SW 1271 (cell line): Measurements from ENCODE around the gene SNCAIP.
"Not testable (repeated sequence)": the region's sequence is repeated elsewhere in the genome, so short reads cannot be mapped to it uniquely, and the experiment has no call there.

ENCODE experiments used
- DNase-seq, 2 experiments: peaks; one replicate each; lab custom pipeline; 2025; lab: John Stamatoyannopoulos, UW

SNCAIP gene

DNA sequence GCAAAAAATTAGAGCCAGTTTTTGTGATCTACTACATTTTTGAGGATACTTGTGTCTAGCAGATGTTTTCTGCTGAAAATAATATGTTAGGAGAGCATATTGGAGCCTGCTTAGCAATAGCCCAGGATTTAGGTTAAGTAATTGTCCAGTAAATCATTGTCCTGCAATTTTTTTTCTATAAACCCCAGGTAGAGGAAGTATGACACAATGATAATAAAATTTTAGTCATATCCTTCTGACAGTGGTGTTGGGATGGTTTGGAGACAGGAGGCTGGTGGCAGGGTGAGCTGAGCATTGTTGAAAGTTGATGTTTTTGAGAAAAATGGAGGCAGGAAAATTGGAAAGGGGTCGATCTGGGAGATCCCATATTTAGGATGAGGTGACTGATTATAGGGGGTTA lies 3.5 kb downstream of the SNCAIP start:
- DNase-seq: no peak

DNA sequence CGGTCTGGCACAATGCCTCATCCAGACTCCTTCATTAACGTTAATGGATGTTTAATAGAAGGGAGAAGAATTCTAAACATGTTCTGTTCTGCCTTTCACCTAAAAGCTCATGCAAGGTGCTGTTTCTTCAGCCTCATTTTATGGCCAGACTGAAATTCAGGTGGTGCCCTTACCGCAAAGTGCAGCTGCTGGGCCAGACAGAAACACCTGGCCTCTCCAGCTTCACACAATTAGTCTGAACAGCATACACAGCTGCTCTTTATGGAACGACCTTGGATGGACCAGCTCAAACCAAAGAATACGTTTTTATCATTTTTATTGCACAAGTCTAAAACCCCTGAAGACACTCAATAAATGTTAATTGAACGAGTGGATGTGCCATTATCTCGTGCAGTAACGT lies 4.6 kb downstream of the SNCAIP start:
- no peak for DNase-seq

DNA sequence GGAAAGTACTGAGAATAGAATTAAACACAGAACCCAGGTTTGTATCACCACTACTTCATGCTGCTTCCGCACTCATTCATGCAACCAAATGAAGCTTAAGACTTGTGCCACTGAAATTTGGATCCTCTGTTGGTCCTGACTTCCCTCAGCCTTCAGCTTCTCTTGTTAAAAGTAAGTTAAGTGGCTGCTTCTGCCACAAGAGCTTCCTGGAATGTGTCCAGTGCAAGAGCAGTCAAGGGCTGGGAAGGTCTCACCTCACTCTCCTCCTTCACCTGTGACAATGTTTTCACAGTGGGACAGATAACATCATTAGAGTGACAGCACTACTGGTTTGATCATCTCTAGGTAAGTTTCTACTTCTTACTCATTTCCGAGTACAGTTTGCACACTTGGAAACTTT lies 7.9 kb downstream of the SNCAIP start:
- no peak for DNase-seq

DNA sequence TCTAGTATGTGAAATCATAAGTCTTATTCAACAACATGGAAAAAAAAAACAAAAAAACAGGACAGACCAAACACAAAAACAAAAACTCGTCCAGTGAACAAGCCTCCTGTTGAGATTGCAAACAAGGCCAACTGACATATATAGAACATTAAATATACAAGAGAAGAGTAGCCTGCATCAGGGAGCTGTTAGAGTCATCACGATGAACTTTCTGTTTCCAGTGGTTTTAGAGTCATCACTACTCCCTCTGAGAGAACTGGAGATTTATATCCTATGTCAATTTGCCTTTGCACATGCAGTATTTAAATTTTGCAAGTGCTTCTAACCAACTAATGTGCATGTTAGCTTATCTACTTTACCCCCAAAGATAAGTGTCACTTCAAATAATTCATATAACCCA lies 9.9 kb downstream of the SNCAIP start:
- no peak for DNase-seq

DNA sequence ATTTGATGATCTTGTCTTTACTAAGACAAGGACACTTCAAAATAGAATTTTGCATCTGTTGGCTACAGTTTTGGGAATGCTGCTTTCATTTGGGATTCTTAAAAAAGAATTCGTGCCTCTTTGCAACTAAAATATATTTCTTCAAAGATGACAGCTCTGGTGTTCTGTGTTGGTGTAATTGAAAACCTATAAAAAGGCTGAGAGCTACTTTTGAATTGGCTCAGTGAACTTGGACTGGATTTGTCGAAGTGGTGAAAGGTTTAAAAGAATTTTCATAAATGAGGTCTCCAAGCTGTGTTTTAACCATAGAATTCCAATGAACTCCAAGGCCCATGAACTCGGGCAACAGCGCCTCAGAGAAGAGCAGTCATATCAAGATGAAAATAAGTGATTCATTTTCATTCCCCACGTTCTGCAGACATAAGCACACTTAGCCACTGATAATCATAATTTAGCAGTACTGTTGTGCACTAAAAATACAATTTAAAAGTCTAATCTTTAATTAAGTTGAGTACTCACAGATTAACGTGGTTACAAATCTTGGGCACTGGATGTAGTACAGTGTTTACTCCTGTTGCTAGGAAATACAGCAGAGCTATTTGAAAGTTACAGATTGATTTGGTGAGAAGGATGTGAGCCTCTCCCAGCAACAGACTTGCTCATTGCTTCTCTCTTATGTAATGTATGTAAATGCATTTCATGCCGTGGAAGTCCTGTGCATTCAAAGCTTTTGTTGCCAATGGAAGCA lies 10.9 kb downstream of the SNCAIP start:
- no peak for DNase-seq

DNA sequence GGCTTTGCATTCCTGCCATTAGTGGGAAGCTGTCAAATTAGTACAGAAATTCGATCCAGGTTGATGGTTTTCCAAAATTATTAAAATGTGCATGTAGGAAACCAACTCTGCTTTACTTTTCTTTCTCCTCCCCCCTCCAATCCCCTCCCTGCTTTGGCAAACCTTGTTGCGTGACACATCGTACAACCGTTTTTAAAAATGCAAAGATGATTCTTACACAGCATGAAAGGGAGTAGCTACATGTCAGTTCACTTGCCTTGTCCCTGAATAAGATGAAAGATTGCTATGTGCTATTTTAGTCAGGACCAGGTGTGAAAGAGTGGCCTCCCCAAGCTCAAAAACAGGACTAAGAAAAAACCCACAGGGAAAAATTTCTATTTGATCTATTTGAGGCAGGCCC lies 11.7 kb downstream of the SNCAIP start:
- no peak for DNase-seq

DNA sequence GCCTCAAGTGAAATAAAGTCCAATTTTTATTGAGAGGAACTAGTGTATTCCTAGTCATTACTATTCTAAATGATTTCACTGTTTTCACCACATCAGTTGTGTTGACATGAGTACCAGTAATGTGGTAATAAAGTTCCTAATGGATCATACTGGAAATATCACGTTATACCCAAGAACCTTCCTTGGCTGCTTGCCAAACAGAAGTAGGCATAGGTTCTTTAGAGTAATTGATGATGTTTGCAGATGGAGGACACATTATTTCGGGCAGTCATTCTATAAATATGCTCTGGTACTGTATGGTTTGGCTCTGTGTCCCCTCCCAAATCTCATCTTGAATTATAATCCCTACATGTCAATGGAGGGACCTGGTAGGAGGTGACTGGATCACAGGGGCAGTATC lies 15.1 kb downstream of the SNCAIP start:
- DNase-seq: no peak

DNA sequence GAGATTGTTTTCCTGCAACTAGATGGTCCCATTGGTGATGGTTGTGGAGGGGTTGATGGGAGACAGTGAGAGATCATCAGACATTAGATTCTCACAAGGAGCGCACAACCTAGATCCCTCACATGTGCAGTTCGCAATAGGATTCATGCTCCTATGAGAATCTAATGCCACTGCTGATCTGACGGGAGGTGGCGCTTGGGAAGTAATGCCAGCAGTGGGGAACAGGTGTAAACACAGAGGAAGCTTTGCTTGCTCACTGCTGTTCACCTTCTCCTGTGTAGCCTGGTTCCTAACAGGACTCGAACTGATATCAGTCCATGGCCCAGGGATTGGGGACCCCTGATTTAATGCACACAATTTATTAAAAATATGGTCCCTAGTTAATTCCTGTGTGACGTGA lies 18.8 kb downstream of the SNCAIP start:
- no peak for DNase-seq

DNA sequence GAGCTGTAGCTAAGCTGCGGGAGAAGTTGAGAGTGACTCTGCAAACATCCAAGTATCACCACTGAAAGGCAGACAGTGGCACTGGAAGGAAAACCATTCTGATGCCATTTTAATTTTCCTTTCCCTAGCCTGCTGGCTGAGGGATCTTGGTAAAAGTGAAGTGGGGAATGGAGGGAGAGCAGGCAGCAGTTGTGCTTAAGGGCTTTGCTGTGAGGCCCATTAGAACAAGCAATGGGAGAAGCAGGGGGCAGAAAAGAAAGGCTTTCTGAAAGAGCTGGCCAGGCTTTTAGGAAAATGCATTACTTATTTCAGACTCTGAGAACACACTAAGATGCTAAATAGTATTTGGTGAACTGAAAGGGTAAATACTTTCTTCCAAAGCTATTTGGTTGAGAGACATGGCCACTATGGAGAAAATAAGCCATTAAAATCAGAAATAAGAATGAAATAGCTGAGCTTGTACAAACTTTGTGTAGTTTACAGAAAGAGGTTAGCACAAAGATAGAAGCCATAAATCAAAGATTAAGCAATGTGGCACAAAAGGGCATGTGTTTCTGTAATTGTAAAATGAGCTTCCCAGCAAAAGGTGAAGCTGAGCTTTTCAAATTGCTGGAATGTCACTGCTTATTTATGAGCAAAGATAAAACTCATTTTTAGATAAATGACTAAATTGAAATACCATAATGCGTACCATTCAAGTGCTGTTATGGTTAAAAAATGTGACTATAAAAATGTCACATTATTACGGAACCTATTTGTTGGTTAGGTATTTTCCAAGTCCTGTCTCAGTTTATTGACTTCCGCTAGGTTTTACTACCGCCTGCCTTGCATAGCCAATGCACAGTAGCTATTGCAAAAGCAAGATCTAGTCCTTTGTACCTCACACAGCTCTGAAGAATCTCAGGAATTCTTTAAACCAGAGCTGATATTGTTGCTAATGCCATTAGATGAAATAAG lies 20.8 kb downstream of the SNCAIP start:
- no peak for DNase-seq

DNA sequence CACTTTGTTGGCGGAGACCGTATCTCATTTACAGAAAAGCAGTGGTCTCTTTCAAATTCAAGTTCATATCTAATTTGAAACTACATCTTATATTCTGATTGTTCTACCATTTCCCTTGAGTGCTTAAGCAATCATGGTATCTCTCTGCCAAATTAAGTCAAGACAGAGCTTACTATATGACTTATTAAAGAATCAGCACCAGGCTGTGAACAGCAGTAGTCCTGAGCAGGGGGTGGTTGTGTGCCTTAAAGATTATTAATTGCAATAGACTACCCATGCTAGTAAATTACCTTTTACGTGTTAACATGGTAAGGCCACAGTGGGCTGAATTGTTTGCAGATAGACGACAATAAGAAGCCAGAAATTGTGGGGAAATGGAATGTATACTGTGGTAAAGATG lies 21.5 kb downstream of the SNCAIP start:
- no peak for DNase-seq

DNA sequence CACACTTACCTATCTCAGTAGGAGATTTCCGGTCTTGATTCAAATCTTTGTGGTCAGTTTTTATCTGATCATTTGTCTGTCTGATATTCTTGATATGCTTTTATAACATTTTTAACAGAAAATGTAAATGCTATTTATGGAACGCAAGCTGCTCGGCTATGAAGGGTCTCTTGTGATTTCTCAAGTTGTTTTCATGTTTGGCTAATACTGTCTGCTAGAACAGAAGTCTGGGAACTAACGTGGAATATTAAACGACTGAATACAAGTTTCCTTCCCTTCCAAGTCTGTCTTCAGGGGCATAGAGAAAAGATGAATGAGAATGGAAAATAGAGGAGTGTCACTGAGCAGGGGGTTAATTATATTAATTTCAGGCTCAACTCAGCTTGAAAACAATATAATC lies 27.6 kb downstream of the SNCAIP start:
- no peak for DNase-seq

DNA sequence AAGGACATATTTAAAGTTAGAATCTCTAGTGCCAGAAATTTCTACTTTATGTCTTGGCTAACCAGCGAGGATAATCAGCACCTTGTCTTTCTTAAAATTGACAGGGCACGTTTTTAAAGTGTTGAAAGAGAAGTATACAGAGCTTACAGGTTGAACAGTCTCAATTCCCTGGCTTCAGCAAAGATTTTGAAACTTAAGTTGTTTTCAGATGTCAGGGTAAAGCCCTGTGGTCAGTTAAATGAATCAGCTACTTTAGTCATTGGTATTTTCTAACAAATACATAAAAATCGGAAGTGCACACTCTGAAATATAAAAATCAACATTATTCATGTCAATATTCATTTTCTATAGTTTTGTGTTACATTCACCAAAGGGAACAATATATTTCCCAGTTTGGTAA lies 29.1 kb downstream of the SNCAIP start:
- no peak for DNase-seq

DNA sequence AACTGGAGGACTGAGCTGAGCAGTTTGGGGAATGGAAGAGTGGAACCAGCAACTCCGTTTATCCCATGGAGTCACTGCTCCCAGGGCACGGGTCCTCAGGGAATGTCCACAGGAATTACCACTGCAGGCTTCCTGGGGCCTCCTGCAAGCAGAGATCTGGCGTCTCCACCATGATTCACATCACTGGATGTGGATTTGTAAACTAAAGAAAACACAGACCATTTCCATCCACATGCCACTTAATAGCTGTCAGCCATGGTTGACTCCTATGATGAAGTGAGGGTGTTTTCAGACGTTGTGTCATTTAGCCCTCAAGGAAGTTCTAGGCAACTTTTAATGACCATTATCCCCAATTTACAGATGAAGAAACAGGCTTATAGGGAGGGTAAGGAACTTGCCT lies 30.2 kb downstream of the SNCAIP start:
- no peak for DNase-seq

DNA sequence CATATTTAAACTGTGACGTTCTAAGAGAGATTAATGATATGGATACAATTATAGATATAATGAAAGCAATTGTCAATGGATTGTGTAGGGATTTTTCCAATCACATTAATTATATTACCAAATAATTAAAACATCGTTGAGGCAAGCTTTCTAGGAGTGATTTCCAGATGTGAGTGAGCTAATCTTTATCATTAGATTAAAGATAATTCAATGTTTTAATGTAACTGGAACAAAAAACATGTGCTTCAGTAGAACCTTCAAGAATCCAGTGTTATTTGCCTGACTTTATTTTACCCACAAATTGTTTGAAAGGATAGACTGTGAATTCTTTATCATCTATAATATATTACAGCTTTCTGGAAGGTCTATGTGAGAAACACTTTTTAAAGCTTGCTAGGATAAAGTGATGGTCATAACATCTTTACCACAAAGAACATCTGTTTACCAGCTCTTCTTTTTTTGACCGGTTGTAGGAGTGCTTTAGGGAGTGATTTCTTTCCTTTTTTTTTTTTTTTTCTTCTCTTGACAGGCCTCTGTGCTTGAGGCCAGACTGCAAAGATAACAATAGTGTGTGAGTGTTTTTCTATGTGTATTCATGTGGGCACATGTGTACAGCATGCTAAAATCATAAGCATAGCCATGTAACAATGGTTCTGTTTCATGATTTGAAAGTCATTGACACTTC lies 35.0 kb downstream of the SNCAIP start:
- no peak for DNase-seq

DNA sequence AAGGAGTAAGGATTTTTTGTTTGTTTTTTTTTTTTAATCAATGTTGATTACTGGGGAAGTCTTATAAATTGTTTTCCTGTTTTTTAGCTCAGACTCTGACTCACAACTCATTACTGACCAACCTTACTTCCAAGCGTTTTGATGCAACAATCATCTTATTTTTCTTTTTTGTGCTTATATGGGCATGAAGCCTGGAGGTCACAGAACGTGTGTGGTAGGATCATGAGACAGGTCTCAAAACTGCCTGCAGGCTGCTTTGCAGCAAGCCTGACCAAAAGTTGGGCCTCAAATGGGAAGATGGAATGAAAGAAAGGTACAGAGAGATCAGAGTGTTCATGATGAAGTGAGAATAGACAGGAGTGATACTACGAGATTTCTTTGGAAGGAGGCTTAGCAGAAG lies 38.5 kb downstream of the SNCAIP start:
- DNase-seq: no peak

DNA sequence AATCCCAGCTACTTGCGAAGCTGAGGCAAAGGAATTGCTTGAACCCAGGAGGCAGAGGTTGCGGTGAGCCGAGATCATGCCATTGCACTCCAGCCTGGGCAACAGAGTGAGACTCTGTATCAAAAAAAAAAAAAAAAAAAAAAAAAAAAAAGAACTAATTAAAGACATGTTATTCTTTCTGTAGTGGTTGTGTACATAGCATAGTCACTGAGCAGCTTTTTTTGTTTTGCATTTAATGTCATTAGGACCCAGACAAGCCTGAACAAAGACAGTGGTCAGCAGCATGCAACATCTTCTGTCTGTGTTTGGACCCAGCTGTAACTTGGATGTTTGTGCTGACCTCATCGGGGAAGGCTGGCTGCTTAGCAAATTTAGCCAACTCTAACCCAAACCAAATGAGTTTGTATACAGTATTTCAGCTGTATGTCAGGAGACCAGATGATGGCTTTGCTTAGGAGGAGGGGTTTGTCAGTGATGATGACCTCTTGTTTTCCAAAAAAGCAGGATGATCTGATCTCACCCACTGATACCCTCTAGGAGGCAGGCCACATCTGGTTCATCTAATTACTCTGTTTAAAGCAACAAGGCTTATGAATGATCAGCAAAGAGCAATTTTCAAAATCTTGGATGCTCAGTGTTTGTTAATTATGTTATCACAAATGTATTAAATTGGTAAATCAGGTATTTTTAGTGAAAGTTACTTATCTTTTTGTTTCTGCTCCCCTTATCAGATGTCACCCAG lies 39.5 kb downstream of the SNCAIP start:
- no peak for DNase-seq

DNA sequence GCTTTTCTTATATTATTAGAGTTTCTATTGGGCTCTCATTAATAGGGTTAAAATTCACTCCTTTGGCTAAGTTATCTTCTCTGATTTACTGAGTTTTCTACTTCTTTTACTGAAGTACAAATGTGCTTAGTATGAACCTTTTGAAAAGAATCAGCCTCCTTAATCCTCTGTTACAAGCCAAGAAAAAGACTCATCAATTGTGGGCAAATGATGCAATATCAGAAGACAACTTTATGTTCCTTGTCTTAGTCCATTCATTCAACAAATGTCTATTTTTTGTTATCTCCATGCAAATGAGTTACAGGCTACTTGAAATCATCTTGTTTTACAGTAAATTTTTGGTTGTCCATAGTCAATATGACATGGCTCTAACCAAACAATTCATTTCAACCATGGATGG lies 40.3 kb downstream of the SNCAIP start:
- no peak for DNase-seq

DNA sequence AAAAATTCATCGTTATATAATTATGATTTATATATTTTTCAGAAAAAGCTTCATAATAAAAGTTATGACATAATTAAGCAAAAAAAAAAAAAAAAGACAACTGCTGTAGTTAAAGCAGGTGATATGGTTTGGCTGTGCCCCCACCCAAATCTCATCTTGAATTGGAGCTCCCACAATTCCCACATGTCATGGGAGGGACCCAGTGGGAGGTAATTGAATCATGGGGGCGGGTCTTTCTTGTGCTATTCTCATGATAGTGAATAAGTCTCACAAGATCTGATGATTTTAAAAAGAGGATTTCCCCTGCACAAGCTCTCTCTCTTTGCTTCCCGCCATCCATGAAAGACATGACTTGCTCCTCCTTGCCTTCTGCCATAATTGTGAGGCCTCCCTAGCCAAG lies 41.3 kb downstream of the SNCAIP start:
- DNase-seq: not testable (repeated sequence)

DNA sequence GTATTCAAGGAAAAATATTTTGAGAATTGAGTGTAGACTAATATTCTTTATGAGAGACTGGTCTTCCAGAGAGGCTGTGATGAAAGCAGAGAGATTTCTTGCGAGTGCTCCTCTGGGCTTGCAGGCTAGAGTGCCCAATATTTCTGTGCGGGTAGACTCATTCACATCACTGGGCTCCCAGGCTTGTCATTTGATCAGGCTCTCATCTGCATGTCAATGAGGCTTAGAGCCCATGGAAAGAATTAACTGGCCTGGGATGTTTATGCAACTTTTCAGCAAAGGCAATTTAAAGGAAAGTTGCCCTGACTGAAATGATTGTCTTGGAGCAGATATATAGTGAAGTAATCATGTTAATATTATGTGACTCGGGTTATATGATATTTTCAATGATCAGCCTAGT lies 42.3 kb downstream of the SNCAIP start:
- DNase-seq: no peak

DNA sequence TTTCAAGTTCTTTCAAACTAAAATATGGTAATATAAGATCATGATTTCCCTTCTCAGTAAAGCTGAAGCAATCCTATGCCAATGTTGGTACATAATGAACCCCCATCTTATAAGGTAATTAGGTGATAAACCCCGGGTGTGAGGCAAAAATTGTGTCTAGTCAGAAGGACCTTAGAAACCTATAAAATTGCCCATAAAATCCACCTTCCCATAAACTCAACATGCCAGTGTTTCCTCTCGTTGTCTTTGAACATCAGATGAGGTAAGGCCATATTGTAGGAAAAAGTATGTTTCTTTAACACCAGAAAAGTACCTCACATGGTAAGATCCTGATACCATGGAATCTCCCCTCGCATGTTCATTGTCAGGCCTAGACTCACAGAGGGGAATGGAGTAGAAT lies 43.3 kb downstream of the SNCAIP start:
- DNase-seq: no peak

DNA sequence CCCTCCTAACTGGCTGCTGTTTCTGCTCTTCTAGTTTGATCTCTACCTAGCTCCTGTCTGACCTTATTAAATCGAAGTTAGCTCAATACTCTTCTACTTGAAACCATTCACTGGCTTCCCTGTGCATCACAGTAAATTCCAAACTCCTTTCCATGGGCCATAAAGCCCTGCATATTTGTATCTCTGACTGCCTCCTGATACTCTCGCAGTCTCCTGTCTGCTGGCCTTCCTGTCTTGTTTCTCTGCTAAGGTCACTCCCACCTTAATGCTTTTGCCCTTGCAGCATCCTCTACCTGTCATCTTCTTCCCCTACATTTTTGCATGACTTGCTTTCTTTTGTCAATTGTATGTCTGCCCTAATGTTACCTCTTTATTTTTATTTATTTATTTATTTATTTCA lies 44.8 kb downstream of the SNCAIP start:
- DNase-seq: no peak

DNA sequence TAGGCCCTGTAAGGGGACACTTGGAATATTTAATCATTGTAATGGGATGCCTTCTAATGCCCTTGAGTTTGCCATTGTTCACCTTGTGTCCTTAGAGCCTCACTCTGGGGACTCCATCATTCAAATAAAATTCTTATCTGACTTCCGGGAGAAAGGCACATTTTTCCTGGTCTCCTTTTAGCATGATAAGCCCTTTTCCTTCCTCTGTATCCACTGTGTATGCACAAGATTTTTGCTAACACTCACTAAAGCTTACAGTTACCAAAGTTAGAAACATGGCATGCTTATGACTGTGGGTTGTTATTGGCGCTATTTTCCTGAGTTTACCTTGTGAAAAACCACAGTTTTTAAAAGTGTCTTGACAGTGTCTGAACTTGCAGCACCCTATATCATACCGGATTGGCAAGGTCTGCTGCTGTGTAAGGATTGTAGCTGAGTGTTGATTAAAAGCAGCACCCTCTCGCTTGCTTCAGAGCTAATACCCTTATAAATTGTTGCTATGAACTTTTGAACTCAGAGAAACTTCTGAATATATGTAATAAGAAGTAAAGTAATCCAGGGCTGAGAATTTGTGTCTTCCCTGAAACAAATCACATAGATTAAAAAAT lies 46.4 kb downstream of the SNCAIP start:
- DNase-seq: no peak
